Measurements from ENCODE around the gene TTC23L. TPM values are rescaled to one million over a fixed set of nuclear protein-coding genes. Genes with fewer than 3 reads are reported as not detected.

The TTC23L gene
- total and polyA plus RNA-seq, 9 donors = 0.15 to 3.3 (median 0.48) TPM

DNA sequence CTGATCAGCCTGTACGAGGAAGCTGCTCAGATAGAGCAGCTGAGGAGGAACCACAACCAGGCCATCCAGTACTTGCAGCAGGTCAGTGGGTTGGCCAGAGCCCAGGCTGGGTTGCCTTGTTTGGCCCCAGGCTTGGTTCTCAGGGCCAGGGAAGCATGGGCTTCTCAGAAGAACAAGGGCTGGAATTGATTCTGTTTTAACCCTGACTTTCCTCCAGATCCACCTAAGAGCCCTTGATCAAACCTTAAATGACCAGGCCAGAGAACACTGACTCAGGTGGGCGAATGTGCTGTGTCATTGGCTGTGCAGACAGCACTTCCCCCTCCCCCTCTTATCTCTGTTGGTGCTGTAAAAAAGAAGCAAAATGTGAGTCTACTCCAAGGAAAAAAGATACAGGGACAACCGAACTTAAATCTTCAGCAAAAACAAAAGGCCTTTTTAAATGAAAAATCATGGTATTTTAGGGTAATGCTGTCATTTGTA lies 28.1 kb downstream of the TTC23L start:
- Histone ChIP-seq H3K9me3 (no peaks in the 10 kb centered on the region), H3K36me3 (no peaks in the 10 kb centered on the region), H3K4me3 (no peak overlapping the region), H3K27ac (no peak overlapping the region), H3K4me1 (ENCODE audit: insufficient read depth) (no peaks in the 10 kb centered on the region), H3K27me3 (no peaks in the 10 kb centered on the region)
- TF ChIP-seq POLR2A (IDR thresholded peaks at IDR 0.05) (no peak), EP300 (IDR thresholded peaks at IDR 0.05) (no peak)
- intact Hi-C loops (cut with DNase I) = no loop called here
- WGBS, 3 donors = 55 to 64% (median 55%) methylated on average over 3 of the region's 3 CpGs
- DNase-seq = peak in 1 of 5 donors; percentile 23

DNA sequence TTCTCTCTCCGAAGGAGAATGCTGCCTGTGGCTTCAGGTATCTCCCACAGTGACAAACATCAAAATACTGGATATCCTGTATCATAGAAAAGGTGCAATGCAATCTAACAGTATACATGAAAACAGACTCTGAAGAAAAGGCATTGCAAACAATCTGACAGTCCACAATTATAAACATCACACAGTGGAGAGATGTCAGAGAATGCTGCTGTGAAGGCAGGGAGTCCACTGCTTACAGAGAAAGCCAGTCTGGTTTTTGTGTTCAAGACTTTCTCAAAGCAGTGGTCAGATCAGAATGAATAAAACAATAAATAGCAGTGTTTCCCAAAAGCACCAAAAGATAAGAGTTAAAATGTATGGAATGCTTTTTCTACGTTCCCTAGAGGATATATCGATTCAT lies 28.7 kb downstream of the TTC23L start:
- Histone ChIP-seq H3K27me3 (no peaks in the 10 kb centered on the region), H3K4me1 (ENCODE audit: insufficient read depth) (no peaks in the 10 kb centered on the region), H3K27ac (no peak overlapping the region), H3K9me3 (no peaks in the 10 kb centered on the region), H3K36me3 (no peaks in the 10 kb centered on the region), H3K4me3 (no peak overlapping the region)
- WGBS, 3 donors = 75 to 77% (median 75%) methylated on average over 3 of the region's 3 CpGs
- DNase-seq = no peak
- TF ChIP-seq EP300 (IDR thresholded peaks at IDR 0.05) (no peak), POLR2A (IDR thresholded peaks at IDR 0.05) (no peak)
- TF ChIP-seq, protein P1, sequence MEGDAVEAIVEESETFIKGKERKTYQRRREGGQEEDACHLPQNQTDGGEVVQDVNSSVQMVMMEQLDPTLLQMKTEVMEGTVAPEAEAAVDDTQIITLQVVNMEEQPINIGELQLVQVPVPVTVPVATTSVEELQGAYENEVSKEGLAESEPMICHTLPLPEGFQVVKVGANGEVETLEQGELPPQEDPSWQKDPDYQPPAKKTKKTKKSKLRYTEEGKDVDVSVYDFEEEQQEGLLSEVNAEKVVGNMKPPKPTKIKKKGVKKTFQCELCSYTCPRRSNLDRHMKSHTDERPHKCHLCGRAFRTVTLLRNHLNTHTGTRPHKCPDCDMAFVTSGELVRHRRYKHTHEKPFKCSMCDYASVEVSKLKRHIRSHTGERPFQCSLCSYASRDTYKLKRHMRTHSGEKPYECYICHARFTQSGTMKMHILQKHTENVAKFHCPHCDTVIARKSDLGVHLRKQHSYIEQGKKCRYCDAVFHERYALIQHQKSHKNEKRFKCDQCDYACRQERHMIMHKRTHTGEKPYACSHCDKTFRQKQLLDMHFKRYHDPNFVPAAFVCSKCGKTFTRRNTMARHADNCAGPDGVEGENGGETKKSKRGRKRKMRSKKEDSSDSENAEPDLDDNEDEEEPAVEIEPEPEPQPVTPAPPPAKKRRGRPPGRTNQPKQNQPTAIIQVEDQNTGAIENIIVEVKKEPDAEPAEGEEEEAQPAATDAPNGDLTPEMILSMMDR (IDR thresholded peaks at IDR 0.05) = no peak
- intact Hi-C loops (cut with DNase I) = no loop called here

DNA sequence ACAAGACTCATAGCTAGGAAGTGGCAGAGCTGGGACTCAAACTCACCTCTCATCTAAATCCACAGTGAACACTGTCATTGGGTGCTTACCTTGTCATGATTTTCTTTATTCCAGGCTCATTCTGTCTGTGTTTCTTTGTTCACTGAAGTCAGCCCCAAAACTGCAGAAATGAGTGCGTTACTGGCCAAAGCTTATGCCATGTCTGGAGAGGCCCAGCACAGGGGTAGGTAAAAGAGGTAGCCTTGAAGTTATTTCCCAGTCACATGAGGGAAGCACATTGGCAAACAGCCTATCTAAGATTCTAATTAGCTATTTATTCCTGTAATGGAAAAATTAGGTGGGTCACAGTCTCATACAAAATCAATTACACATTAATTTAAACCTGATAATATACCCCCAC lies 29.8 kb downstream of the TTC23L start:
- H3K9me3 ChIP-seq = no peaks in the 10 kb centered on the region
- intact Hi-C loops (cut with DNase I) = no loop called here
- H3K36me3 ChIP-seq = no peaks in the 10 kb centered on the region
- no peak overlapping the region for H3K4me3 ChIP-seq
- H3K27ac ChIP-seq = no peak overlapping the region
- DNase-seq = no peak
- 93 to 100% (median 100%) methylated on average over 1 of the region's 1 CpG for WGBS, 3 donors
- no peaks in the 10 kb centered on the region for H3K4me1 ChIP-seq (ENCODE audit: insufficient read depth)
- H3K27me3 ChIP-seq = no peaks in the 10 kb centered on the region
- TF ChIP-seq, protein P1 (IDR thresholded peaks at IDR 0.05) = no peak
- TF ChIP-seq EP300 (IDR thresholded peaks at IDR 0.05) (no peak), POLR2A (IDR thresholded peaks at IDR 0.05) (no peak)

DNA sequence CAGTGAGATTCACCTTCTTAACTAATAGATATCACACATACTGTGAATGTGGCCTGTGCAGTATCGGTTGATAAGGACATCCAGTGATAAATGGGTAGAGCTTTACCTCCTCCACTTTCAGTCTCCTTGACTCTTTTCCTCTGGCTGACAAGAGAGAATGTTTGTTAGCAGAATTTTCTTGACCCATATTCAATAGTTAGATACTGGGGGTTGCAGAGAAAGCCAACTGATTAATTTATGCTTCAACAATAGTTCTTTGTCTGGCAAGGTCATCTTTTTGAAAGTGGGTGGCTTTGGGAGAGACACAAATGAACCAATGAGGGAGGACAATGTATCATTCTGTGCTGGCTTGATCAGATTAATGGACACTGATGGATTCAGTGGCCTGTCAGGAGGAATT lies 30.3 kb downstream of the TTC23L start:
- TF ChIP-seq EP300 (IDR thresholded peaks at IDR 0.05) (no peak), POLR2A (IDR thresholded peaks at IDR 0.05) (no peak)
- TF ChIP-seq, protein P1 (IDR thresholded peaks at IDR 0.05) = no peak
- Histone ChIP-seq H3K27ac (no peak overlapping the region), H3K9me3 (no peaks in the 10 kb centered on the region), H3K36me3 (no peaks in the 10 kb centered on the region), H3K4me1 (ENCODE audit: insufficient read depth) (no peaks in the 10 kb centered on the region), H3K27me3 (no peaks in the 10 kb centered on the region), H3K4me3 (no peak overlapping the region)
- intact Hi-C loops (cut with DNase I) = no loop called here
- no peak for DNase-seq
- WGBS, 3 donors = 75 to 89% (median 78%) methylated on average over 1 of the region's 1 CpG

DNA sequence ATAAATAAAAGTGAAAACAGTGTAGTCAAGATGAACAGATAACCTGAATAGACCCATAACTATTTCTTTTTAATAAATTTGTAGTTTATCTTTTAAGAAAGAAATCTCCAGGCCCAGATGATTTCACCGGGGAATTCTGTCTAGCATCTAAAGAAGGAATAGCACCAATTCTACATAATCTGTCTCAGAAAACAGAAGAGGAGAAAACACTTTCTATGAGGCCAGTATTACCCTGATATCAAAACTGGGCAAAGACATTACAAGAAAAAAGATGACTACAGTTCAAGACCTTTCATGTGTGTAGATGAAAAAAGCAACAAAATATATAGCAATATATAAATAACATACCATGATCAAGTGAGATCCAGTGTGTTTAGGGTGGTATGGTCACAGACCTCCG lies 31.4 kb downstream of the TTC23L start:
- H3K9me3 ChIP-seq = no peaks in the 10 kb centered on the region
- DNase-seq = no peak
- H3K4me1 ChIP-seq (ENCODE audit: insufficient read depth) = no peaks in the 10 kb centered on the region
- H3K27me3 ChIP-seq = no peaks in the 10 kb centered on the region
- no peak for TF ChIP-seq POLR2A (IDR thresholded peaks at IDR 0.05)
- TF ChIP-seq, protein P1 (IDR thresholded peaks at IDR 0.05) = no peak
- no peak for TF ChIP-seq EP300 (IDR thresholded peaks at IDR 0.05)
- 92 to 97% (median 96%) methylated on average over 2 of the region's 2 CpGs for WGBS, 3 donors
- no peak overlapping the region for H3K4me3 ChIP-seq
- H3K27ac ChIP-seq = no peak overlapping the region
- intact Hi-C loops (cut with DNase I) = no loop called here
- no peaks in the 10 kb centered on the region for H3K36me3 ChIP-seq
